NCI-H128 (cell line): Measurements from ENCODE around the gene CLHC1.
A peak's percentile ranks its signal among the peaks of the same experiment; 100 is the strongest.
"Not testable (repeated sequence)": the region's sequence is repeated elsewhere in the genome, so short reads cannot be mapped to it uniquely, and the experiment has no call there.

Experiments used
- DNase-seq: peaks from one replicate; lab custom pipeline; 2025; ENCODE audit not compliant: unreplicated experiment; lab: John Stamatoyannopoulos, UW

CLHC1 gene

GRCh38 chr2:55232084-55232862 lies at the start of gene CLHC1, which contains the start of gene RPS27A:
Gene CLHC1 (minus strand): TSS chr2:55232293. CDS start chr2:55222411, 9,882 bp downstream.
Gene RPS27A (plus strand): TSS chr2:55232688. CDS start chr2:55232825, 137 bp downstream.
- peak; percentile 94 for DNase-seq

DNA sequence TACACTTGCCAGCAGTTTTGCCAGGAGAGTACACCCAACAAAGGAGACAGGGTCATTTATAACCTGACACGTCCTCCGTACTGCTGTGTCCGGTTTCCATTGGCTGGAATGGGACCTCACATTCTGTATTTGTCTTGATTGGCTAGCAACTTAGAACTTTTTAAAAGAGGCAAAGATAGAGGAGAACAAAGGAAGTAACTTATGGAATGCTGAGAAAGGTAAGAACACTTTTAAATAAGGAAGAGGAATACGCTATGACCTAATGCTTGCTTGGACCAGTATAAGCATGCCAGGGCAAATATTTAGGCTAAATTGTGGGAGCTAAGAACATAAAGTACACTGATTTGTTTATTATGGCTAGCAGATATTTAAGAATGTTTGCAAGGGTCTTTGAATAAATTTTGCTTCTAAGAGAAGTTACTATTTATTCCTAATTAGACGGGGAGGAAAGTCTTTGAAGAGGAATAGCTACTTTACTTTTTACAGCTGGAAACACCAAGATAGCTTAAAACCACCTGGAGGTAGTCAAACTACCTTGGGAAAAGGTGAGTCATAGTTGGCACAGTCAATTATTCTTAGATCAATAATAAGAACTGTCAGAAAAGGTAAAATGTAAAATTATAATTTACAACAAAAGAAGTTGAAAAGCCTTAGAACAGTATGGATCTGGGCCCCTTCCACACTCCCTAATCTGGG lies 48.9 kb upstream of the CLHC1 start:
- DNase-seq, result not testable (repeated sequence)

- not testable (repeated sequence) for DNase-seq
Measured at GRCh38 chr2:55279859-55280424, 47.8 kb upstream of the CLHC1 start.

- not testable (repeated sequence) for DNase-seq
Measured at GRCh38 chr2:55279214-55279835, 47.2 kb upstream of the CLHC1 start.

DNA sequence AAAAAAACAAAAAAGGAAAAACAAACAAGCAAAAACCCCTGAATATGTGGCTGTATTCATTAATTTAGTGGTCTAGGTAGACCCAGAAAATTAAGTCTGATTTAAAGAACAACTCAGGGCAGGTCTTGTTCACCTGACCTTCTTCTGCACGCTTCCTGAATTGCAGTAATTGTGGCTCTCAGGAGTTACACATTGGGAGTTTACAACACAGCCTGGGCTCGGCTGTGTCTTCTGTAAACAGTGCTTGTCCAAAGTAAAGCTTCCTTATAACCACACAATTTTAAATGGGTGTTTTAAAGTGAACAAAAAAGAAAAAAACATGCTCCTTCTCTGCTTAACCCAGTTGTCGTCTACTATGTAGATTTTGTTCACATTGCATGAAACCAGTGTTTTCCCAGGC lies 45.2 kb upstream of the CLHC1 start:
- DNase-seq, result no peak

DNA sequence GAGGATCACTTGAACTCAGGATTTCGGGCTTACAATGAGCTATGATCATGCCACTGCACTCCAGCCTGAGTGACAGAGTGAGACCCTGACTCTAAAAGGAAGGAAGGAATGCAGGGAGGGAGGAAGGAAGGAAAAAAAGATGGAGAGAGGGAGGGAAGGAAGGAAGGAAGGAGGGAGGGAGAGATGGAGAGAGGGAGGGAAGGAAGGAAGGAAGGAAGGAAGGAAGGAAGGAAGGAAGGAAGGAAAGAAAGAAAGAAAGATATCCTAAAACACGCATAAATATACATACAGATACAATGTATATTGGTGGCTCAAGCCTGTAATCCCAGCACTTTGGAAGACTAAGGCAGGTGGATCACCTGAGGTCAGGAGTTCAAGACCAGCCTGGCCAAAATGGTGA lies 42.3 kb upstream of the CLHC1 start:
- not testable (repeated sequence) for DNase-seq

DNA sequence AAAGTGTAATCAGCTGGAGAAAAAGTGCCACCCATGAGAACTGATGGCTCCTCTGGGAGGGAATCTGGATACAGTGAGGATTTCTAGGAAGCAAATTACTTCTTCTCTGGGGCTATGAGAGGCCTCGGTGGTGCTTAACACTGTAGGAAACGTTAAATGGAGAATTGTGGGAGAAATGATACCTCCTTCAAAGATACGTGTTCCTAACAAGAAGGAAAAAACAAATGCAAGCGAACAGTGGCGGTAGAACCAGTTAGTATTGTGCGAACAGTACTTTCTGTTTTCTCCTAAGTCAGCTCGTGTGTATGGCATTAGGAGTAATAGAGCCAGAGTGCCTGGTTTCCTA lies 37.5 kb upstream of the CLHC1 start:
- DNase-seq, result no peak

DNA sequence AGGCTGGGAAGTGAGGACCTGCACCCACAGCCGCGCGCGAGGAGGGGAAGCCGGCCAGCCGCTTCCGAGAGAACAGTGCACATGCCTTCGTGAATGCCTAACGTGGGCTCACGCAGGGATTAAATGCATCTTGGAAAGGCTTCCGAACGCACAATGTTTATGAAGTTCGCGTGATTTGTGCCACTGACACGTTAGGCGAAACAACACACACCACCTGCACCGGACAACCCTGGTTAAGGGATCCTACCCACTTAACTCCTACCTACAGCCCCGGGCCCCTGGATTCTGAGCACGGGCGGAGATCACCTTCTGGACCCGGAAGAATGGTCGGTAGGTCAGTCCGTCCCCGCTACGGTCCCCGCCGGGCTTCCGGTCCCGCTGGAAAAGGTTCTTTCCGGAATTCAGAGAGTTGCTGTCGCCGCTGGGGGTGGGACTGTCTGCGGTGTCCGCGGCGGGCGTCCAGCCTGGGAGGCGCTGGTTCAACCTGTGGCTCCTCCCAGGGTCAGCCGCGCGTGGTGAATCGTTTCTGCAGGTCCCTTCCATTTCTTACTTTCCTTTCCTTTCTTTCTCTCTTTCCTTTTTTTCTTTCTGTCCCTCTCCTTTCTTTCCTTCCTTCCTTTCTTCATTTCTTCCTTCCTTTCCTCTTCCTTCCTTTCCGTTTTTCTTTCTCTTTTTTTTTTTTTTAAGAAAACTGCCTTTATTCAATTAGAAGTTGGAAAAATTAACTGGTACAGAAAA lies 37.0 kb upstream of the CLHC1 start, which contains the start of gene MTIF2:
MTIF2 (minus strand) TSS at position 325 of the 738 bp plus-strand sequence. CDS start 5,373 bp downstream, outside the sequence.
- DNase-seq, result peak; percentile 86

DNA sequence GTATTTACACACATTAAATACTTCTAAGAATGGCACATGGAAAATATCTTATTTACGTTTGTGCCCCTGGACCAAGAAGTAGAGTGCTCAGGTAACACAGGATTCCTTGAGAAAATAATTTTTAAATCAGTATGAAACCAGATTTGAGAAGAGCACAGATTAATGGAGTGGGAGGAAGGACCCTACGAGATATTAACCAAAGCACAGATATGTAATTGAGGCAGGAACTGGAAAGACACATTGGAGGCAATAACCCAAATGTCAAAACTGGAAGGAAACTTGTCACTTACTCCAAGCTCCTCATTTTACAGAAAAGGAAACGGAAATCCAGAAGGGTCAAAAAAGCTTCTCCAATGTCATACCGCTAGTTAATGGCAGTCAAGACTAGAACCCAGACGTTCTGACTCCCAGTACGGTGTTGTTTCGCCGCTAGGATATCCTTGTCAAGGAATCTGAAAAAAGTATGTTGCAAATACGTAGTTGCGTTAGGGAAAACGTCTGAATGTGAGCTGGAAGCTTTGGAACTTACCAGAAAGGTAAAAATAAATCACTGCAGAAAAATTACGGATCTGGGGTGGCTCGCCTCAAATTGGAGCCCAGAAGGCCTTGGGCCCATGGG lies 36.3 kb upstream of the CLHC1 start:
- DNase-seq, result no peak

DNA sequence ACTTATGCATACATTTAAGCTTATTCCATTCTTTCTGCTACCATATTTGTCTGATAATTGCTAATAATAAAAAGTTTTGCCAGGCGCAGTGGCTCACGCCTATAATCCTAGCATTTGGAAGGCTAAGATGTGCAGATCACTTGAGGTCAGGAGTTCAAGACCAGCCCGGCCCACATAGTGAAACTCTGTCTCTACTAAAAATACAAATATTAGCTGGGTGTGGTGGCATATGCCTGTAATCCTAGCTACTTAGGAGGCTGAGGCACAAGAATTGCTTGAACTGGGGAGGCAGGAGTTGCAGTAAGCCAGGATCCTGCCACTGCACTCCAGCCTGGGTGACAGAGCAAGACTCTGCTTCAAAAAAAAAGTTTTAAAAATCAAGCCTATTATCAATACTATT lies 27.5 kb upstream of the CLHC1 start:
- not testable (repeated sequence) for DNase-seq

- no peak for DNase-seq
Measured at GRCh38 chr2:55252832-55253231, 20.7 kb upstream of the CLHC1 start.

GRCh38 chr2:55247025-55247424 lies 14.9 kb upstream of the CLHC1 start:
- no peak for DNase-seq

- DNase-seq, result no peak
Measured at GRCh38 chr2:55245411-55245810, 13.3 kb upstream of the CLHC1 start.

DNA sequence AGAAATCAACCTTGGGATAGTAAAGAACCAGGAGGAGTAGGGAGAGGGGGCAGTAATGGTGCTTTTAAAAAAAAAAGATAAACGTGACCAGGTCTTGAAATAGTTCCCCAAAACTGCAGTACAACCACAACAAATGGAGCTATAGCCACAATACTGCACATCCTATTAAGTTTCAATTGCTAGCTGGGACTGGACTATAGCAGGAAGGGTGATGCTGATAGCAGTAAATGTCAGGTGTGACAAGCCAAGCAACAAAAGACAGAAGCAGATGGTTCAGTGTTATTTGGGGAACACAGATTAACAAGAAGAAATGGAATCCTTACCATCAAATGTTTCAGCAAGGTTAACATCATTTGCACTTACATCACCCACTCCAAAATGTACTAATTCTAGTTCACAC lies 10.5 kb upstream of the CLHC1 start:
- no peak for DNase-seq

GRCh38 chr2:55241582-55241981 lies 9.5 kb upstream of the CLHC1 start:
- DNase-seq, result not testable (repeated sequence)

- DNase-seq, result no peak
Measured at GRCh38 chr2:55239656-55240222, 7.6 kb upstream of the CLHC1 start.

- no peak for DNase-seq
Measured at GRCh38 chr2:55236992-55237543, 5.0 kb upstream of the CLHC1 start.

DNA sequence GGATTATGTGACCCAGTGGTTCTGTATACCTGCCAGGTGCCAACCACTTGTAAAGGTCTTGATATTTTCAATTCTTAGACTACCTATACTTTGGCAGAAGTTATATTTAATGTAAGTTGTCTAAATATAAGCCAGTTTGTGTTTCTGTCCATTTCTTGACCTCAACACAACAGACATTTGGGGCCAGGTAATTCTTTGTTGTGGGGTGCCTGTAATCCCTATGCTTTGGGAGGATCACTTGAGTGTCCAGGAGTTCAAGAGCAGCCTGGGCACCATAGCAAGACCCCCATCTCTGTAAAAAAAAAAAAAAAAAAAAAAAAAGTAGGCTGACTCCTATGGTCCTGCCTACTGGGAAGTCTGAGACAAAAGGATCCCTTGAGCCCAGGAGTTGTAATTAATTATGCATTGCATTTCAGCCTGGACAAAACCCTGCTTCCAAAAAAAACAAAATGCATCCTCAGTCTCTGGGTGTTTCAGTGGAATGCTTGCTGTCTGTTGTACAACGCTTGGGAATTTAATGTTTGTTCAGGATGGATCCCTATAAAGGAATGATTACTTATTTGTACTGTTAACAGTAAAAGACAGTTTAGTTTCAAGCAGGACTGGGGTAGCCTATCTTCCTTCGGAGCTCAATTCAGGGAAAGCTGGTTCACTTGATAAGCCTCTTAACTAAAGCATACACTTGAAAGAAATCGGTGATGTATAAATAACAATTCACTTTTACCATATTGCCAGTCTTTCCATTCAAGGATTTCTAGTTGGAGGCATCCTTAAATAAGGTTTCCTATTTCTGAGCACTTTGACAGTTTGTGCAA lies 3.8 kb upstream of the CLHC1 start:
- DNase-seq, result no peak

DNA sequence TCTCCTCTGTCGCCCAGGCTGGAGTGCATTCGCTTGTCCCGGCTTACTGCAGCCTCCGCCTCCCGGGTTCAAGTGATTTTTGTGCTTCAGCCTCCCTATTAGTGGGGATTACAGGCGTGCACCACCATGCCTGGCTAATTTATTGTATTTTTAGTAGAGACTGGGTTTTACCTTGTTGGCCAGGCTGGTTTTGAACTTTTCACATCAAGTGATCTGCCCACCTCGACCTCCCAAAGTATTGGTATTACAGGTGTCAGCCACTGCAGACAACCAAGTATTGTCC lies 1.5 kb upstream of the CLHC1 start:
- DNase-seq, result no peak
